OCI-LY1 (cell line): Measurements from ENCODE around the gene NFYA.

Experiments
- H2AFZ ChIP-seq: fragments of 200-600 bp; sonication (generic), shearing (Covaris generic); 2 replicates; pipeline ENCODE4 v1.6.0; 2014; ENCODE audit warnings: antibody characterized with exemption, mild to moderate bottlenecking, low read length
- H3F3A ChIP-seq: fragments of 200-600 bp; sonication (generic), shearing (Covaris generic); 2 replicates; pipeline ENCODE4 v1.6.0; 2014; ENCODE audit warnings: mild to moderate bottlenecking, antibody characterized with exemption, low read length, moderate library complexity; ENCODE audit not compliant: insufficient read depth
- H3K27ac ChIP-seq: fragments of 200-600 bp; sonication (generic); 2 replicates; pipeline ENCODE4 v1.5.1; 2014; ENCODE audit warnings: low read length, mixed run types, mild to moderate bottlenecking, low read depth; ENCODE audit not compliant: poor library complexity, severe bottlenecking
- H3K27me3 ChIP-seq: fragments of 200-600 bp; sonication (generic); 2 replicates; pipeline ENCODE4 v1.6.0; 2014; ENCODE audit warnings: antibody characterized with exemption, mild to moderate bottlenecking, low read length, moderate library complexity; ENCODE audit not compliant: insufficient read depth
- H3K36me3 ChIP-seq: fragments of 200-600 bp; sonication (generic); 2 replicates; pipeline ENCODE4 v1.6.1; 2014; ENCODE audit warnings: mild to moderate bottlenecking, antibody characterized with exemption, low read length, moderate library complexity, mixed read lengths; ENCODE audit not compliant: insufficient read depth
- H3K4me1 ChIP-seq: fragments of 200-600 bp; sonication (generic); 2 replicates; pipeline ENCODE4 v1.5.1; 2014; ENCODE audit warnings: mild to moderate bottlenecking, low read length, moderate library complexity; ENCODE audit not compliant: insufficient read depth, severe bottlenecking
- H3K4me2 ChIP-seq: fragments of 200-600 bp; sonication (generic), shearing (Covaris generic); 2 replicates; pipeline ENCODE4 v1.6.1; 2014; ENCODE audit warnings: low read length
- H3K4me3 ChIP-seq: fragments of 200-600 bp; sonication (generic); 2 replicates; pipeline ENCODE4 v1.5.1; 2014; ENCODE audit warnings: low read length, low read depth, mild to moderate bottlenecking, mixed read lengths; ENCODE audit not compliant: poor library complexity, severe bottlenecking
- H3K79me2 ChIP-seq: fragments of 200-600 bp; shearing (Covaris generic); 2 replicates; pipeline ENCODE4 v1.6.1; 2016; ENCODE audit warnings: mixed run types, low read length, mixed read lengths; ENCODE audit not compliant: insufficient read depth
- H3K9ac ChIP-seq: fragments of 200-600 bp; sonication (generic), shearing (Covaris generic); 2 replicates; pipeline ENCODE4 v1.6.1; 2014; ENCODE audit warnings: mild to moderate bottlenecking, low read length, mixed read lengths
- H3K9me2 ChIP-seq: fragments of 200-600 bp; sonication (generic), shearing (Covaris generic); 2 replicates; pipeline ENCODE4 v1.6.1; 2014; ENCODE audit warnings: low read depth, mild to moderate bottlenecking, low read length, mixed read lengths
- H3K9me3 ChIP-seq: fragments of 200-600 bp; shearing (Covaris generic); 2 replicates; pipeline ENCODE4 v1.6.1; 2014; ENCODE audit warnings: low read length, mixed read lengths
- H4K20me1 ChIP-seq: fragments of 200-600 bp; sonication (generic), shearing (Covaris generic); 2 replicates; pipeline ENCODE4 v1.6.0; 2016; ENCODE audit warnings: mild to moderate bottlenecking, low read length; ENCODE audit not compliant: insufficient read depth
- EZH2 ChIP-seq: fragments of 200-600 bp; sonication (generic), shearing (Covaris generic); IDR thresholded peaks from 2 replicates; pipeline ENCODE4 v1.8.0; 2017; ENCODE audit warnings: borderline replicate concordance, mixed run types, mild to moderate bottlenecking, antibody characterized with exemption, low read length, moderate library complexity, mixed read lengths
- TF ChIP-seq, protein P1 (sequence below): fragments of 200-600 bp; sonication (generic), shearing (Covaris generic); IDR thresholded peaks from 2 replicates; pipeline ENCODE4 v1.5.1; 2017; ENCODE audit warnings: mild to moderate bottlenecking, antibody characterized with exemption, low read length, moderate library complexity, mixed read lengths

NFYA gene

GRCh38 chr6:41046084-41046483, 26.7 kb upstream of the NFYA start:
- Histone ChIP-seq H3K9me2 (no peaks in the 10 kb centered on the region), H3F3A (no peaks in the 10 kb centered on the region), H3K4me2 (no peak overlapping the region), H3K36me3 (no peaks in the 10 kb centered on the region), H3K27ac (no peak overlapping the region), H3K9ac (no peak overlapping the region), H4K20me1 (no peaks in the 10 kb centered on the region), H3K4me3 (no peak overlapping the region), H3K27me3 (no peaks in the 10 kb centered on the region), H3K79me2 (no peaks in the 10 kb centered on the region), H3K9me3 (no peaks in the 10 kb centered on the region), H2AFZ (no peak overlapping the region), H3K4me1 (no peaks in the 10 kb centered on the region)
- no peak for TF ChIP-seq EZH2
- TF ChIP-seq, protein P1, sequence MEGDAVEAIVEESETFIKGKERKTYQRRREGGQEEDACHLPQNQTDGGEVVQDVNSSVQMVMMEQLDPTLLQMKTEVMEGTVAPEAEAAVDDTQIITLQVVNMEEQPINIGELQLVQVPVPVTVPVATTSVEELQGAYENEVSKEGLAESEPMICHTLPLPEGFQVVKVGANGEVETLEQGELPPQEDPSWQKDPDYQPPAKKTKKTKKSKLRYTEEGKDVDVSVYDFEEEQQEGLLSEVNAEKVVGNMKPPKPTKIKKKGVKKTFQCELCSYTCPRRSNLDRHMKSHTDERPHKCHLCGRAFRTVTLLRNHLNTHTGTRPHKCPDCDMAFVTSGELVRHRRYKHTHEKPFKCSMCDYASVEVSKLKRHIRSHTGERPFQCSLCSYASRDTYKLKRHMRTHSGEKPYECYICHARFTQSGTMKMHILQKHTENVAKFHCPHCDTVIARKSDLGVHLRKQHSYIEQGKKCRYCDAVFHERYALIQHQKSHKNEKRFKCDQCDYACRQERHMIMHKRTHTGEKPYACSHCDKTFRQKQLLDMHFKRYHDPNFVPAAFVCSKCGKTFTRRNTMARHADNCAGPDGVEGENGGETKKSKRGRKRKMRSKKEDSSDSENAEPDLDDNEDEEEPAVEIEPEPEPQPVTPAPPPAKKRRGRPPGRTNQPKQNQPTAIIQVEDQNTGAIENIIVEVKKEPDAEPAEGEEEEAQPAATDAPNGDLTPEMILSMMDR = no peak

DNA sequence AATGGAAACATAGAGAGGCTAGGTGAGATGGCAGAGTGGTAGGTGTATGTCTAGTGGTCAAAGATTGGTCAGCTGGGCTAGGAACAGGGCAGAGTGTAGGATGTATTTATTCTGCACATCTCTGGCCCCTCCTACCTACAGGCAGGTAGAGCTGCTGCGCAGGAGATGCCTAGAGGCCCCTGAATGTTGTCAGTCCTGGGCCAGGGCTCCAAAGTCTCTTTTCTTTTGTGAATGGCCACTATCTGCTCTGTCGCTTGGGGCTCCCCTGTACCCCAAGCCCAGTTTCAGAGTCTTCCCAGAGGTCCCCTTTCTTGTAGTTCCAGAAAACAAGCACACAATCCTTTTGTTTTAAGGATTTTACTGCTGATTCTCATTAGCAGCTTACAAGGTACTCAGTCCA, 25.5 kb upstream of the NFYA start:
- Histone ChIP-seq H3K4me2 (no peak overlapping the region), H3K36me3 (no peaks in the 10 kb centered on the region), H3K79me2 (no peaks in the 10 kb centered on the region), H3K27me3 (no peaks in the 10 kb centered on the region), H2AFZ (no peak overlapping the region), H3K27ac (no peak overlapping the region), H3K4me1 (peaks cover 11% of the 10 kb centered on the region), H3K9me3 (no peaks in the 10 kb centered on the region), H3K9ac (no peak overlapping the region), H3K4me3 (no peak overlapping the region), H3K9me2 (no peaks in the 10 kb centered on the region), H3F3A (no peaks in the 10 kb centered on the region), H4K20me1 (no peaks in the 10 kb centered on the region)
- TF ChIP-seq EZH2 = no peak
- TF ChIP-seq, protein P1 = no peak

- Histone ChIP-seq H2AFZ (no peak overlapping the region), H3K9ac (no peak overlapping the region), H3K79me2 (no peaks in the 10 kb centered on the region), H3K27ac (no peak overlapping the region), H3K4me1 (peaks cover 19% of the 10 kb centered on the region), H3K9me3 (no peaks in the 10 kb centered on the region), H3K4me3 (no peak overlapping the region), H3K27me3 (no peaks in the 10 kb centered on the region), H3K9me2 (no peaks in the 10 kb centered on the region), H3F3A (no peaks in the 10 kb centered on the region), H4K20me1 (no peaks in the 10 kb centered on the region), H3K36me3 (no peaks in the 10 kb centered on the region), H3K4me2 (no peak overlapping the region)
- TF ChIP-seq EZH2 = no peak
- TF ChIP-seq, protein P1 = no peak
Observed at GRCh38 chr6:41047745-41048732, 24.7 kb upstream of the NFYA start.
